GM23338 (cell line): Measurements from ENCODE around the gene RAD51D. TPM values are rescaled to one million over a fixed set of nuclear protein-coding genes. Genes with fewer than 3 reads are reported as not detected.

Source experiments
- EZH2 ChIP-seq: fragments of 200-600 bp; sonication (generic); IDR thresholded peaks from one replicate; pipeline ENCODE4 v1.8.0; 2017; ENCODE audit warnings: antibody characterized with exemption, mild to moderate bottlenecking, low read depth; ENCODE audit not compliant: unreplicated experiment
- EZH2phosphoT487 ChIP-seq: fragments of 200-600 bp; sonication (generic); IDR thresholded peaks from one replicate; pipeline ENCODE4 v1.8.1; 2018; ENCODE audit warnings: antibody characterized with exemption; ENCODE audit not compliant: unreplicated experiment
- JUNB ChIP-seq: IDR thresholded peaks from one replicate; pipeline ENCODE4 v1.6.1; 2016; ENCODE audit warnings: antibody characterized with exemption; ENCODE audit not compliant: unreplicated experiment
- POLR2AphosphoS5 ChIP-seq: IDR thresholded peaks from 2 replicates; pipeline ENCODE4 v1.6.1; 2016; ENCODE audit warnings: antibody characterized with exemption, low read depth
- polyA plus RNA-seq: library from polyadenylated mRNA; unstranded; fragments of >200 nt; fragmentation: Nextera tagmentation; extraction: Ambion mirVana; gene quantifications from 2 replicates; pipeline ENCODE4 v1.2.1, GENCODE V29; 2016
- total RNA-seq: library from RNA; depleted of rRNA; stranded (reverse); fragments of >200 nt; shearing (Covaris generic); gene quantifications from 2 replicates; pipeline ENCODE4 v1.2.3, GENCODE V29; 2014
- TF ChIP-seq, protein P1 (sequence below): fragments of 250-450 bp; sonication (Bioruptor Pico); IDR thresholded peaks from 2 replicates; pipeline ENCODE4 v1.5.0; 2020; ENCODE audit warnings: mild to moderate bottlenecking, moderate library complexity
- TF ChIP-seq, protein P2 (sequence below): IDR thresholded peaks from 2 replicates; pipeline ENCODE4 v1.6.1; 2016; ENCODE audit warnings: antibody characterized with exemption
- TF ChIP-seq, protein P3 (sequence below), 2 experiments: fragments of 200-600 bp in 1 of 2; sonication (generic) in 1 of 2; conservative IDR thresholded peaks; 2 replicates each; pipeline versions ENCODE4 v1.5.1 to v1.6.1; 2016 to 2017; ENCODE audit warnings: antibody characterized with exemption in 2 of 2, low read depth in 2 of 2, mild to moderate bottlenecking in 2 of 2, moderate library complexity in 1 of 2

The RAD51D gene
- total and polyA plus RNA-seq, 2 experiments from 2014 or later: 5.9 to 11.0 TPM

DNA sequence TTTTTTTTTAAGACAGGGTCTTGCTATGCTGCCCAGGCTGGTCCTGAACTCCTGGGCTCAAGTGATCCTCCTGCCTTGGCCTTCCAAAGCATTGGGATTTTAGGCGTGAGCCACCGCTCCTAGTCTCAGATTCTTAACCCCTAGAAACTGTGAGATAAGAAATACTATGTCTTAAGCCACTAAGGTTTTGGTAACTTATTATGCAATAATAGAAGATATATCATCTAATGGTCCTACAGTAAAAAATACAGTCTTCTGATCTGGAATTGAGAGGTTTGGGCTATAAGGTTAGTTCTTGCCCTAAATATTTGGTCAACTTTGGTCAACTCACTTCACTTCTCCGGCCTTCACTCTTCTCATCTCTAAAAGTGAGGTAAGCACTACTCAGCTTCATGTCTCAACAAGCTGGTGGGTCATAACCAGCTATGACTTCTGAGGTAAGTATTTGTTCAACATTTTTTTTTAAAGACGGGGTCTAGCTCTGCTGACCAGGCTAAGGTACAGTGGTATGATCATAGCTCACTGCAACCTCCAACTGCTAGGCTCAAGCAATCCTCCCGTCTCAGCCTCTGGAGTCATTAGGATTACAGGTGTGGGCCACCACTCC, 14.7 kb downstream of the RAD51D start (continued):
- TF ChIP-seq, protein P1, sequence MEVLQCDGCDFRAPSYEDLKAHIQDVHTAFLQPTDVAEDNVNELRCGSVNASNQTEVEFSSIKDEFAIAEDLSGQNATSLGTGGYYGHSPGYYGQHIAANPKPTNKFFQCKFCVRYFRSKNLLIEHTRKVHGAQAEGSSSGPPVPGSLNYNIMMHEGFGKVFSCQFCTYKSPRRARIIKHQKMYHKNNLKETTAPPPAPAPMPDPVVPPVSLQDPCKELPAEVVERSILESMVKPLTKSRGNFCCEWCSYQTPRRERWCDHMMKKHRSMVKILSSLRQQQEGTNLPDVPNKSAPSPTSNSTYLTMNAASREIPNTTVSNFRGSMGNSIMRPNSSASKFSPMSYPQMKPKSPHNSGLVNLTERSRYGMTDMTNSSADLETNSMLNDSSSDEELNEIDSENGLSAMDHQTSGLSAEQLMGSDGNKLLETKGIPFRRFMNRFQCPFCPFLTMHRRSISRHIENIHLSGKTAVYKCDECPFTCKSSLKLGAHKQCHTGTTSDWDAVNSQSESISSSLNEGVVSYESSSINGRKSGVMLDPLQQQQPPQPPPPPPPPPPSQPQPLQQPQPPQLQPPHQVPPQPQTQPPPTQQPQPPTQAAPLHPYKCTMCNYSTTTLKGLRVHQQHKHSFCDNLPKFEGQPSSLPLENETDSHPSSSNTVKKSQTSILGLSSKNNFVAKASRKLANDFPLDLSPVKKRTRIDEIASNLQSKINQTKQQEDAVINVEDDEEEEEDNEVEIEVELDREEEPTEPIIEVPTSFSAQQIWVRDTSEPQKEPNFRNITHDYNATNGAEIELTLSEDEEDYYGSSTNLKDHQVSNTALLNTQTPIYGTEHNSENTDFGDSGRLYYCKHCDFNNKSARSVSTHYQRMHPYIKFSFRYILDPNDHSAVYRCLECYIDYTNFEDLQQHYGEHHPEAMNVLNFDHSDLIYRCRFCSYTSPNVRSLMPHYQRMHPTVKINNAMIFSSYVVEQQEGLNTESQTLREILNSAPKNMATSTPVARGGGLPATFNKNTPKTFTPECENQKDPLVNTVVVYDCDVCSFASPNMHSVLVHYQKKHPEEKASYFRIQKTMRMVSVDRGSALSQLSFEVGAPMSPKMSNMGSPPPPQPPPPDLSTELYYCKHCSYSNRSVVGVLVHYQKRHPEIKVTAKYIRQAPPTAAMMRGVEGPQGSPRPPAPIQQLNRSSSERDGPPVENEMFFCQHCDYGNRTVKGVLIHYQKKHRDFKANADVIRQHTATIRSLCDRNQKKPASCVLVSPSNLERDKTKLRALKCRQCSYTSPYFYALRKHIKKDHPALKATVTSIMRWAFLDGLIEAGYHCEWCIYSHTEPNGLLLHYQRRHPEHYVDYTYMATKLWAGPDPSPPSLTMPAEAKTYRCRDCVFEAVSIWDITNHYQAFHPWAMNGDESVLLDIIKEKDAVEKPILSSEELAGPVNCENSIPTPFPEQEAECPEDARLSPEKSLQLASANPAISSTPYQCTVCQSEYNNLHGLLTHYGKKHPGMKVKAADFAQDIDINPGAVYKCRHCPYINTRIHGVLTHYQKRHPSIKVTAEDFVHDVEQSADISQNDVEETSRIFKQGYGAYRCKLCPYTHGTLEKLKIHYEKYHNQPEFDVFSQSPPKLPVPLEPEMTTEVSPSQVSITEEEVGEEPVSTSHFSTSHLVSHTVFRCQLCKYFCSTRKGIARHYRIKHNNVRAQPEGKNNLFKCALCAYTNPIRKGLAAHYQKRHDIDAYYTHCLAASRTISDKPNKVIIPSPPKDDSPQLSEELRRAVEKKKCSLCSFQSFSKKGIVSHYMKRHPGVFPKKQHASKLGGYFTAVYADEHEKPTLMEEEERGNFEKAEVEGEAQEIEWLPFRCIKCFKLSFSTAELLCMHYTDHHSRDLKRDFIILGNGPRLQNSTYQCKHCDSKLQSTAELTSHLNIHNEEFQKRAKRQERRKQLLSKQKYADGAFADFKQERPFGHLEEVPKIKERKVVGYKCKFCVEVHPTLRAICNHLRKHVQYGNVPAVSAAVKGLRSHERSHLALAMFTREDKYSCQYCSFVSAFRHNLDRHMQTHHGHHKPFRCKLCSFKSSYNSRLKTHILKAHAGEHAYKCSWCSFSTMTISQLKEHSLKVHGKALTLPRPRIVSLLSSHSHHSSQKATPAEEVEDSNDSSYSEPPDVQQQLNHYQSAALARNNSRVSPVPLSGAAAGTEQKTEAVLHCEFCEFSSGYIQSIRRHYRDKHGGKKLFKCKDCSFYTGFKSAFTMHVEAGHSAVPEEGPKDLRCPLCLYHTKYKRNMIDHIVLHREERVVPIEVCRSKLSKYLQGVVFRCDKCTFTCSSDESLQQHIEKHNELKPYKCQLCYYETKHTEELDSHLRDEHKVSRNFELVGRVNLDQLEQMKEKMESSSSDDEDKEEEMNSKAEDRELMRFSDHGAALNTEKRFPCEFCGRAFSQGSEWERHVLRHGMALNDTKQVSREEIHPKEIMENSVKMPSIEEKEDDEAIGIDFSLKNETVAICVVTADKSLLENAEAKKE (CRISPR knock-in tag): no peak
- TF ChIP-seq EZH2phosphoT487: no peak
- TF ChIP-seq, protein P2, sequence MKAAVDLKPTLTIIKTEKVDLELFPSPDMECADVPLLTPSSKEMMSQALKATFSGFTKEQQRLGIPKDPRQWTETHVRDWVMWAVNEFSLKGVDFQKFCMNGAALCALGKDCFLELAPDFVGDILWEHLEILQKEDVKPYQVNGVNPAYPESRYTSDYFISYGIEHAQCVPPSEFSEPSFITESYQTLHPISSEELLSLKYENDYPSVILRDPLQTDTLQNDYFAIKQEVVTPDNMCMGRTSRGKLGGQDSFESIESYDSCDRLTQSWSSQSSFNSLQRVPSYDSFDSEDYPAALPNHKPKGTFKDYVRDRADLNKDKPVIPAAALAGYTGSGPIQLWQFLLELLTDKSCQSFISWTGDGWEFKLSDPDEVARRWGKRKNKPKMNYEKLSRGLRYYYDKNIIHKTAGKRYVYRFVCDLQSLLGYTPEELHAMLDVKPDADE: no peak
- no peak for TF ChIP-seq POLR2AphosphoS5
- TF ChIP-seq, protein P3, sequence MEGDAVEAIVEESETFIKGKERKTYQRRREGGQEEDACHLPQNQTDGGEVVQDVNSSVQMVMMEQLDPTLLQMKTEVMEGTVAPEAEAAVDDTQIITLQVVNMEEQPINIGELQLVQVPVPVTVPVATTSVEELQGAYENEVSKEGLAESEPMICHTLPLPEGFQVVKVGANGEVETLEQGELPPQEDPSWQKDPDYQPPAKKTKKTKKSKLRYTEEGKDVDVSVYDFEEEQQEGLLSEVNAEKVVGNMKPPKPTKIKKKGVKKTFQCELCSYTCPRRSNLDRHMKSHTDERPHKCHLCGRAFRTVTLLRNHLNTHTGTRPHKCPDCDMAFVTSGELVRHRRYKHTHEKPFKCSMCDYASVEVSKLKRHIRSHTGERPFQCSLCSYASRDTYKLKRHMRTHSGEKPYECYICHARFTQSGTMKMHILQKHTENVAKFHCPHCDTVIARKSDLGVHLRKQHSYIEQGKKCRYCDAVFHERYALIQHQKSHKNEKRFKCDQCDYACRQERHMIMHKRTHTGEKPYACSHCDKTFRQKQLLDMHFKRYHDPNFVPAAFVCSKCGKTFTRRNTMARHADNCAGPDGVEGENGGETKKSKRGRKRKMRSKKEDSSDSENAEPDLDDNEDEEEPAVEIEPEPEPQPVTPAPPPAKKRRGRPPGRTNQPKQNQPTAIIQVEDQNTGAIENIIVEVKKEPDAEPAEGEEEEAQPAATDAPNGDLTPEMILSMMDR (conservative IDR thresholded peaks at IDR 0.05; ENCODE audit: low read depth in 2 of 2): no peak
- TF ChIP-seq JUNB: no peak
- no peak for TF ChIP-seq EZH2
